K562 (cell line): ENCODE data around the gene BMPR2. TPM values are rescaled to one million over a fixed set of nuclear protein-coding genes. Genes with fewer than 3 reads are reported as not detected.
"Not testable (repeated sequence)": the region's sequence is repeated elsewhere in the genome, so short reads cannot be mapped to it uniquely, and the experiment has no call there.

Experiments
- ATAC-seq: fragments of 200-7000 bp; cut with Tn5 transposase; 3 replicates; pipeline ENCODE4 v1.9.1; 2020; ENCODE audit warnings: moderate library complexity
- BruUV-seq: library from RNA; stranded (reverse); fragments of 400-500 nt; replicated peaks from 2 replicates; lab custom pipeline; 2021; lab: Mats Ljungman, UMichigan
- CTCF ChIA-PET: fragments of 300-600 bp; formaldehyde crosslinking; extraction: SDS; loops from one replicate; lab custom pipeline; 2021; ENCODE audit warnings: low intra/inter-chr PET ratio; lab: Yijun Ruan, JAX
- POLR2A ChIA-PET: fragments of 300-600, 350-650 bp; sonication (Branson Sonifier 250); formaldehyde crosslinking; extraction: SDS; loops from one replicate; lab custom pipeline; 2021; ENCODE audit warnings: antibody characterized with exemption, inconsistent platforms; lab: Yijun Ruan, JAX
- DNase-seq, 4 experiments: peaks; one replicate each; pipeline versions ENCODE4 v3.0.0 to v3.0.0-alpha.2; 2011 to 2018; ENCODE audit warnings: low spot score in 3 of 4, mixed read lengths in 3 of 4; ENCODE audit errors: extremely low read depth in 1 of 4
- FAIRE-seq: peaks from 2 replicates; lab custom pipeline; 2011; peaks lifted over from hg19 to GRCh38; lab: Jason Lieb, UNC
- H2AFZ ChIP-seq: 2 replicates; pipeline ENCODE4 v1.6.0; 2011; ENCODE audit warnings: low read depth, low read length, control low read depth, inconsistent platforms
- H3K27ac ChIP-seq: fragments of 200-600 bp; 3 replicates; pipeline ENCODE4 v1.8.0; 2011; ENCODE audit warnings: low read depth, mild to moderate bottlenecking, control low read depth, inconsistent platforms, low read length, moderate library complexity, mixed read lengths; ENCODE audit errors: extremely low read depth
- H3K27me3 ChIP-seq, 2 experiments: fragments of 300-600 bp in 1 of 2; 2 replicates in 1 of 2; 3 replicates in 1 of 2; pipeline versions ENCODE4 v1.6.0 to v1.8.0; 2011; ENCODE audit warnings: inconsistent platforms in 2 of 2, low read length in 2 of 2, mild to moderate bottlenecking in 1 of 2, mixed read lengths in 1 of 2, moderate library complexity in 1 of 2; ENCODE audit not compliant: control insufficient read depth in 2 of 2, insufficient read depth in 2 of 2
- H3K36me3 ChIP-seq: fragments of 300-600 bp; 3 replicates; pipeline ENCODE4 v1.8.0; 2011; ENCODE audit warnings: mild to moderate bottlenecking, low read length, inconsistent platforms; ENCODE audit not compliant: control insufficient read depth, insufficient read depth
- H3K4me1 ChIP-seq, 2 experiments: fragments of 200-600 bp in 1 of 2; replicated peaks in 1 of 2; 2 replicates in 1 of 2; 3 replicates in 1 of 2; pipeline versions ENCODE4 v1.5.1 to v1.8.0; 2011; ENCODE audit warnings: inconsistent platforms in 2 of 2, low read length in 2 of 2, mild to moderate bottlenecking in 1 of 2, mixed read lengths in 1 of 2, moderate library complexity in 1 of 2; ENCODE audit not compliant: control insufficient read depth in 2 of 2, insufficient read depth in 2 of 2
- H3K4me2 ChIP-seq: 2 replicates; pipeline ENCODE4 v1.6.1; 2011; ENCODE audit warnings: low read length, control low read depth, inconsistent platforms, mixed read lengths; ENCODE audit not compliant: insufficient read depth
- H3K4me3 ChIP-seq: fragments of 200-600 bp; sonication (generic), shearing (Covaris generic); 2 replicates; pipeline ENCODE4 v1.5.1; 2016; ENCODE audit warnings: control low read depth, inconsistent platforms
- H3K79me2 ChIP-seq: fragments of 200-600 bp; 3 replicates; pipeline ENCODE4 v1.8.0; 2011; ENCODE audit warnings: low read length, inconsistent platforms; ENCODE audit not compliant: control insufficient read depth, insufficient read depth
- H3K9ac ChIP-seq, 2 experiments: 2 replicates each; pipeline versions ENCODE4 v1.6.0 to v1.6.1; 2011; ENCODE audit warnings: low read depth in 2 of 2, low read length in 2 of 2, control low read depth in 1 of 2, inconsistent platforms in 1 of 2, mild to moderate bottlenecking in 1 of 2, mixed read lengths in 1 of 2; ENCODE audit not compliant: insufficient read depth in 1 of 2
- H3K9me1 ChIP-seq: one replicate; pipeline ENCODE4 v1.6.0; 2011; ENCODE audit warnings: inconsistent platforms, mild to moderate bottlenecking, low read length, moderate library complexity; ENCODE audit not compliant: control insufficient read depth, insufficient read depth
- H3K9me3 ChIP-seq: replicated peaks from 2 replicates; pipeline ENCODE4 v1.5.1; 2011; ENCODE audit warnings: low read depth, low read length, inconsistent platforms; ENCODE audit not compliant: control insufficient read depth, insufficient read depth
- H4K20me1 ChIP-seq: replicated peaks from 2 replicates; pipeline ENCODE4 v1.6.1; 2011; ENCODE audit warnings: low read length, inconsistent platforms, mixed read lengths; ENCODE audit not compliant: control insufficient read depth, insufficient read depth
- CREB1 ChIP-seq, 2 experiments: sonication (generic) in 1 of 2; formaldehyde crosslinking in 1 of 2; IDR thresholded peaks; 2 replicates each; pipeline versions ENCODE4 v1.6.1 to v1.8.0; 2012 to 2022; ENCODE audit warnings: inconsistent platforms in 1 of 2, mild to moderate bottlenecking in 1 of 2, missing genetic modification reagents in 1 of 2, moderate library complexity in 1 of 2
- MAFG ChIP-seq: fragments of 450-650 bp; conservative IDR thresholded peaks from 2 replicates; pipeline ENCODE4 v1.6.1; 2016; ENCODE audit warnings: missing genetic modification characterization, missing compliant biosample characterization
- PHTF2 ChIP-seq: fragments of 250-450 bp; sonication (Bioruptor Pico); IDR thresholded peaks from 2 replicates; pipeline ENCODE4 v1.5.0; 2021; ENCODE audit warnings: mild to moderate bottlenecking
- ZNF121 ChIP-seq: sonication (generic); formaldehyde crosslinking; conservative IDR thresholded peaks from 2 replicates; pipeline ENCODE4 v1.8.0; 2022; ENCODE audit warnings: missing genetic modification reagents
- ZNF79 ChIP-seq: fragments of 250-450 bp; sonication (Bioruptor Pico); IDR thresholded peaks from 2 replicates; pipeline ENCODE4 v1.4.0; 2020; ENCODE audit warnings: low read depth, mild to moderate bottlenecking, moderate library complexity
- WGBS: fragments of 100-300 bp; shearing (Covaris generic); methylation state at CpG from one replicate; pipeline ENCODE4 v1.1.6; 2016; ENCODE audit warnings: low coverage, mixed read lengths; ENCODE audit not compliant: insufficient coverage; ENCODE audit errors: missing lambda C conversion rate; 5-methylcytosine and 5-hydroxymethylcytosine counted together
- in situ Hi-C: fragments of 300-500 bp; cut with MboI; formaldehyde crosslinking; loops from 4 replicates; pipeline ENCODE4 v1.15.0; 2018; ENCODE audit warnings: inconsistent platforms, mixed read lengths
- intact Hi-C: fragments of 100-400 bp; cut with micrococcal nuclease; formaldehyde crosslinking; loops from 2 replicates; pipeline ENCODE4 v1.14.2; 2022
- polyA plus RNA-seq, 8 experiments: library from polyadenylated mRNA; depleted of rRNA in 4 of 8; stranded (reverse) in 5 of 8; unstranded in 3 of 8; fragments of >200 nt; fragmentation: Nextera tagmentation in 2 of 8; fragmentation: Illumina TruSeq in 1 of 8; extraction: Ambion mirVana in 2 of 8; extraction: Trizol in 1 of 8; gene quantifications; 2 replicates each; pipeline versions ENCODE4 v1.2.1 to v1.2.3, GENCODE V29; 2011 to 2014; ENCODE audit warnings: inconsistent platforms in 1 of 8, missing spikeins in 1 of 8
- total RNA-seq, 7 experiments: library from RNA; depleted of rRNA in 6 of 7; stranded (reverse); fragments of >200 nt in 6 of 7; fragmentation: Illumina TruSeq in 2 of 7; extraction: Trizol in 2 of 7; gene quantifications; 2 replicates each; pipeline versions ENCODE4 v1.2.1 to v1.2.3, GENCODE V29; 2011 to 2021; ENCODE audit warnings: low replicate concordance in 1 of 7

Gene BMPR2
- total and polyA plus RNA-seq, 9 of the 15 experiments (the other 6 are each of a cell fraction or from before 2014, with no cell fraction given): 0.73 to 5.0 (median 3.3) TPM

- 0 out of 2 replicates have a peak, but pooled peaks have one; percentile 17 for TF ChIP-seq MAFG (tag)
Observed at GRCh38 chr2:202546499-202547141, 170.5 kb downstream of the BMPR2 start (continued).

DNA sequence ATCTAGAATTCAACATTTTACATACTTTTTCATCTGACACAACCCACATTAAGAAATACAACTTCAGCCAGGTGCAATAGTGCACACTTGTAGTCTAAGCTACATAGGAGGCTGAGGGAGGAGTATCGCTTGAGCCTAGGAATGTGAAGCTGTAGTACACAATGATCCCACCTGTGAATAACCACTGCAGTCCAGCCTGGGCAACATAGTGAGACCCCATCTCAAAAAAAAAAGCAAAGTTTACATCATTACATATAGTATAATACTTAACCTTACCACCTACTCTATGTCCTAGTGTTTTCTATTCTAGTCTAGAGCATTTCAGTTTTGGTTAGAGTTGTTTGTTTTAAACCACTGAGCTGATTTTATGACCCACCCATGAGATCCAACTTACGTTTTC is 172.1 kb downstream of the BMPR2 start:
- Histone ChIP-seq H3K9ac (no peak overlapping the region), H3K36me3 (no peaks in the 10 kb centered on the region), H4K20me1 (no peaks in the 10 kb centered on the region), H2AFZ (no peak overlapping the region), H3K9me1 (no peaks in the 10 kb centered on the region), H3K4me2 (no peak overlapping the region), H3K27ac (no peak overlapping the region), H3K9me3 (no peaks in the 10 kb centered on the region), H3K79me2 (no peaks in the 10 kb centered on the region), H3K27me3 (no peaks in the 10 kb centered on the region), H3K4me1 (no peaks in the 10 kb centered on the region; a peak in 1 of 5 replicates), H3K4me3 (no peak overlapping the region)
- in situ Hi-C loops (no loop called here), intact Hi-C loops (no loop called here)
- no TSS peak for BruUV-seq
- DNase-seq (no peak), ATAC-seq (no peak), FAIRE-seq (no peak)
- CTCF ChIA-PET: no interaction called here
- POLR2A ChIA-PET: interaction anchor here (0.6 kb wide), 1 partner anchor 42 kb away, joined by 5 read pairs; no protein-coding TSS in a partner anchor
- TF ChIP-seq ZNF79 (CRISPR knock-in tag) (no peak), ZNF121 (CRISPR knock-in tag) (peak; percentile 61), PHTF2 (no peak), CREB1 (IDR thresholded peaks at IDR 0.05) (no peak), CREB1 (CRISPR knock-in tag; IDR thresholded peaks at IDR 0.05) (no peak)
- 69% methylated on average over 2 of the region's 2 CpGs for WGBS

DNA sequence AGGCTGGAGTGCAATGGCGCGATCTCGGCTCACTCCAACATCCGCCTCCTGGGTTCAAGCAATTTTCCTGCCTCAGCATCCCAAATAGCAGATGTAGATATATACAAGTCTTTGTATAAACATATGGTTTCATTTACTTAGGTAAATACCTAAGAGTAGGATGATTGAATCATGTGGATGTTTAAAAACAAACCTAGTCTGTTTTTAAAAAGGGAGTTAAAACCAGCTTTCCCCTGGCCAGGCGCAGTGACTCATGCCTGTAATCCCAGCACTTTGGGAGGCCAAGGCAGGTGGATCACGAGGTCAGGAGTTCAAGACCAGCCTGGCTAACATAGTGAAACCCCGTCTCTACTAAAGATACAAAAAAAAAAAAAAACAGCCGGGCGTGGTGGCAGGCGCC is 174.9 kb downstream of the BMPR2 start:
- in situ Hi-C loops, CTCF ChIA-PET, H3K4me1 ChIP-seq, H2AFZ ChIP-seq, FAIRE-seq, H3K9me3 ChIP-seq, H3K27ac ChIP-seq, H3K9ac ChIP-seq, H3K36me3 ChIP-seq, POLR2A ChIA-PET, BruUV-seq, H3K4me3 ChIP-seq, H3K9me1 ChIP-seq, intact Hi-C loops, DNase-seq, ATAC-seq, H4K20me1 ChIP-seq, H3K4me2 ChIP-seq, H3K79me2 ChIP-seq, H3K27me3 ChIP-seq: not testable (repeated sequence)
- WGBS: 61% methylated on average over 4 of the region's 10 CpGs
